GM21447 (cell line): Measurements from ENCODE around the gene TMEM184B.

ENCODE experiments used
- ATAC-seq: cut with Tn5 transposase; IDR thresholded peaks from one replicate; pipeline ENCODE4 v1.9.1; 2021; ENCODE audit not compliant: unreplicated experiment

Gene TMEM184B

GRCh38 chr22:38207898-38208432 lies 64.8 kb downstream of the TMEM184B start:
- no peak for ATAC-seq

- ATAC-seq = no peak
Measured at GRCh38 chr22:38205261-38206128, 67.3 kb downstream of the TMEM184B start.

DNA sequence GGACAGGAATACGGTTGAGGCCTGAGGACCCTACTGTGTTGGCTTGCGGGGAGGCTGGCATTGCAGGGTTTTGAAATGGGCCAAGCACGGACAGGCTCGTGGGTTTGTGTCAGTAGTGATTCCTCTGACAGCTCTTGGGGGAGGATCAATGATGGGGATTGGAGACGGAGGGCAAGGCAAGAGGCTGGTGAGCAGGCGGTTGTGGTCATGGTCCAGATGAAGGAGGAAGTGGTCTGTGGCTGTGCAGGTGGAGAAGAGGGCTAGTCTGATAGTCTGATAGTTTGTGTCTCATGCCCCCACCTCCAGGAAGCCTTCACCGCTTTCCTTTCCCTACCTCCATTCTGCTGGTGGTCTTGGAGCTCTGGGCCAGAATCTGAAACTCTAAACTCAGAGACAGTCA lies 68.0 kb downstream of the TMEM184B start:
- peak; percentile 35 for ATAC-seq

DNA sequence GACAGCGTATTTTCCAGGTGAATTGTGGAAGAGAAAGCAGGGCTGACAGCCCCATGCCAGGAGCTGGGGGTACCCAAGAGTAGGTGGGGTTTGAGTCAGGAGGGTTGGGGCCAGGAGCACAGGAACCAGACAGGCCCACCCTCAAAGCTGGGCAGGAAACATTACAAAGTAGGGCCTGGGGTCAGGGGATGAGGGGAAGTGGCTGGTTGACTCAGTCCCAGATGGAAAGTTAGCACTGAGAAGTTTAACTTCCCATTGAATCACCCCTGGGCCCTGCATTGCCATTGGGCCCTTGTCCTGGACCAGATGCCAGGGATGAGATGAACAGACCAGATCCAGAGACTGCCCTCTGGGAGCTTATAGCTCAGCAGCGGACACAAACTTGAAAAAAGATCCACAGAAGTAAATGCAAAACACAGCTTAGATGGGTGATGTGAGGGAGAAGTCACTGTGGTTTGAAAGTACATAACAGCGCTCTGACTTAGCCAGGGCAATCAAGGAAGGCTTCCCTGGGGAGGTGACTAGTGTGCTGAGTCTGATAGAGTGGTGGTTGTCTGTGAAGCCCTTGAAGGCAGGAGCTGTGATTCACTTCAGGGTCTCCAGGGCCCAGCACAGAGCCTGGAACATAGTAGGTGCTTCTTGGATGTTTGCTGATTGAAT lies 68.8 kb downstream of the TMEM184B start:
- ATAC-seq = no peak

GRCh38 chr22:38203090-38203810 lies 69.6 kb downstream of the TMEM184B start:
- ATAC-seq = no peak

GRCh38 chr22:38202437-38203089 lies 70.2 kb downstream of the TMEM184B start:
- ATAC-seq = no peak

DNA sequence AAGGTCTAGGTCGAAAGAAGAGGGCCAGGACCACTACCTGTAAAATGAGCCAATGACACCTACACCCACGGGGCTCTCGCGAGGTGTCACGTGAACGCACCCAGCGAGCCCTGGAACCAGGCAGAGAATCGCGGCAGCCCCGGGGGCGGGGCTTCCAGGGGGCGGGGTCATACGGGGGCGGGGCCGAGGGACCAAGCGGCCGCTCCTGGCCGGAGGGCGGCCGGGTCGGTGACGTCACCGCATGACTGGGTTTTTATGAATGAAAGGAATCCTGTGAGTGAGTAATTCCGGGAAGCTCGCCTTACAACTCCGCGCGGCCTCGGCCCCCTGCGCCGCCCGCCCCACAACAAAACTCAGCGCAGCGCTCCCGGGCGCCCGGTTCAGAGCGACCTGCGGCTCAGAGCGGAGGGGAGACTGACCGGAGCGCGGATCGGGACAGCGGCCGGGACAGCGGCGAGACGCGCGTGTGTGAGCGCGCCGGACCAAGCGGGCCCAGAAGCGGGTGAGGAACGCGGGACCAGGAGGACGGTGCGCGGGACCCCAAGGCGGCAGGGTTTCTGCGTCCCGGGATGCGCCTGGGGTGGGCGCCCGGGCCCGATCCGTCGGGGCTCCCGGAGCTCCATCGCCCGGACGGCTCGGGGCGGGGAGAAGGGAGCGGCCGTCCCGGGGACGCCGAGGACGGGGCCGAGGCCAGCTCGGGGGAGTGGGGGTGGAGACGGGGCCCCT lies 70.9 kb downstream of the TMEM184B start, which contains the start of gene MAFF:
TSS of gene MAFF (plus strand) at position 284 of the 726 bp plus-strand sequence. CDS start 11,860 bp downstream, outside the sequence.
- peak; percentile 39 for ATAC-seq

GRCh38 chr22:38201371-38201710 lies 71.5 kb downstream of the TMEM184B start:
- no peak for ATAC-seq

GRCh38 chr22:38199826-38200559 lies 72.8 kb downstream of the TMEM184B start:
- no peak for ATAC-seq

GRCh38 chr22:38196791-38197419 lies 75.9 kb downstream of the TMEM184B start:
- no peak for ATAC-seq

GRCh38 chr22:38193580-38193979 lies 79.2 kb downstream of the TMEM184B start:
- ATAC-seq = no peak

GRCh38 chr22:38192475-38192863 lies 80.3 kb downstream of the TMEM184B start:
- no peak for ATAC-seq

DNA sequence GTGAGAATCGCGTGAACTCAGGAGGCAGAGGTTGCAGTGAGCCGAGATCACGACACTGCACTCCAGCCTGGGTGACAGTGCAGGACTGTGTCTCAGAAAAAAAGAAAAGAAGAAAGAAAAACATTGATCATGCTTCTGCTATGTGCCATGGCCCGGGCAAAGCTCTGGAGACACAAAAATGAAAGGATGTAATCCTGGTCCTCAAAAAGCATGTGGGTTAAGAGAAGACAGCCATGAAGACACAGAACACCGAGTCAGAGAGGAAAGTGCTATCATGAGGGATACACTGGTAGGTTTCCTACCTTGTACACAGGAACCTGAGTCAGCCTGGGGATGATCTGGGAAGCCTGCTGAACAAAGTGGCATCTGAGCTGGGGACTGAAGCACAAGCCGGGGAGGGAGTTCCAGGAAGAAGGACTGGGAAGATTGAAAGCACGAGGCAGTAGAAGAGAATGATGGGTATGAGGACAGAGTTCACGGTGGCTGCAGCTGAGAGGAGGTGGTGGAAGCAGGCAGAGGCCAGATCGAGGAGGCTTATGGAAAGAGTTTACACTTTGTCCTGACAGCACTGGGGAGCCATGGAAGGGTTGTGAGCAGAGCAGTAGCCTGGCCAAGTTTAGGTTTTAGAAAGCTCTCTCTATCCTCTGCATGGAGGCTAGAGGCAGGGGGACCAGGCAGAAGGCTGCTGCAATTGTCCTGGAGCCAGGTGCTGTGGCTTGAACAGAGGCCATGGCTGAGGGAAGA lies 80.9 kb downstream of the TMEM184B start:
- no peak for ATAC-seq

- no peak for ATAC-seq
Measured at GRCh38 chr22:38191055-38191454, 81.8 kb downstream of the TMEM184B start.

- no peak for ATAC-seq
Measured at GRCh38 chr22:38190581-38190980, 82.2 kb downstream of the TMEM184B start.

- ATAC-seq = no peak
Measured at GRCh38 chr22:38189104-38189503, 83.7 kb downstream of the TMEM184B start.

GRCh38 chr22:38187413-38188212 lies 85.2 kb downstream of the TMEM184B start:
- ATAC-seq = no peak

DNA sequence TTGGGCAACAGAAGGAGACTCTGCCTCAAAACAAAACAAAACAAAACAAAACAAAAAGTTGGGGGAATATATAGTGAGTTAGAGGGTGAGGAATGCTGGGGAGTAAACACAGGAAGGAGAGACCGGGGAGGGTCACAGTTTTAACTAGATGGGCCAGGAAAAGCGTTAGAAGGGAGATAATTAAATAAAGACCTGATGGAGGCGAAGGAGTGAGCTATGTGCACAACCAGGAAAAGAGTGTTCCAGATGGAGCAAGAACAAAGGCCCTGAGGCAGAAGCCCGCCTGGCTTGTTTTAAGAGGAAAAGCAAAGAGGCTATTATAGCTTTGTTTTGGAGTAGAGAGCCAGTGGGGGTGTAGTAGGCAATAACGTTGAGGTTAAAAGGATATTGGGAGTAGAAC lies 86.4 kb downstream of the TMEM184B start:
- no peak for ATAC-seq
